SK-N-DZ (cell line): Measurements from ENCODE around the gene CNTRL.
"Not testable (repeated sequence)": the region's sequence is repeated elsewhere in the genome, so short reads cannot be mapped to it uniquely, and the experiment has no call there.

ENCODE experiments used
- DNase-seq: peaks from one replicate; pipeline ENCODE4 v3.0.0-alpha.2; 2015; ENCODE audit warnings: low spot score

CNTRL gene

DNA sequence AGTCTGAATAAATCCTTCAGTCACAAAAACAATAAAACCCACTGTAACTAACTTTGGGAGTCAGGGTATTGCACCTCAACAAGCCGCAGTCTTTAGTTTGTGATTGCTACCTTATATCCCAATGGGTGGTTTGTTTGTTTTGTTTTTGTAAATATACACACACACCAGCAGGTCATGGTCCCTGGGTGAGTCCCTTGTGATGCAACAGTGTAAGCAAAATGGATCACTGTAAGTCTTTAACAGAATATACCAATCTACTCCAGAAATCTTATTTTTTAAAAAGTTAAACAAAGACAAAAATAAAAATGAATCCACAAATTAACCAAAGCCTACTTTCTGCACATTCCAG is 104.6 kb downstream of the CNTRL start:
- DNase-seq = not testable (repeated sequence)

DNA sequence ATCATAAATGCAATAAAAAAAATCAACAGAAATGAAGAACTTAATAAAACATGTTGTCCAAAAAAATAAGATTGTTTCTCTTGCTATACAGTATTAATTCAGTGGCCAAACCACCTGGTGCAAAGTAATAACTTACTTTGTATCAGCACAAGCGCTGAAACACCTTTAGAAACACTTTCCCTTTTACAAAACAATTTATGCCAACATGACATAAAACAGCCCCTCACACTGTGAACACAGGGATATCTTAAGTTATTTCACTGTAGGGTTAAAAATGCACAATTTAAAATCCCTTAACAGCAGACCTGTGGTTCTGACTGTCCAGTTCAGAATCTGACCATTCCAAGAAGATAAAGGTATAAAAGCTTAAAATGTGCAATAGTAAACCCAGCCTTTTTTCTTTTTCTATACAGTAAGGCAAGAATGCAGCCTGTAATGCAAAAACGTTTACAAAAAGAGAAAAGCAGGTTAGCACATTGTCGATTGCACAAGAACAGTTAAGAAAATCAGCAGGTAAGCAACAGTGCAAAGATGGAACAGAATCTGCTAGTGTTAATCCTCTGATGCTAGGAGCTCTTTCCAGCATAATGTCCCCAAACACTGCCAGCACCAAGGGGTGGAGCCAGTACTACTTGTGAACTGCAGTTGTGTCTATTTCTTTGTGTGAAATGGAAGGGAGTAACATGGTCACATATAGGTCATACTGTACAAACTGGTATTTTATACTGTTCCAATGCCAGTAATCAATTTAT is 105.4 kb downstream of the CNTRL start:
- DNase-seq = no peak

DNA sequence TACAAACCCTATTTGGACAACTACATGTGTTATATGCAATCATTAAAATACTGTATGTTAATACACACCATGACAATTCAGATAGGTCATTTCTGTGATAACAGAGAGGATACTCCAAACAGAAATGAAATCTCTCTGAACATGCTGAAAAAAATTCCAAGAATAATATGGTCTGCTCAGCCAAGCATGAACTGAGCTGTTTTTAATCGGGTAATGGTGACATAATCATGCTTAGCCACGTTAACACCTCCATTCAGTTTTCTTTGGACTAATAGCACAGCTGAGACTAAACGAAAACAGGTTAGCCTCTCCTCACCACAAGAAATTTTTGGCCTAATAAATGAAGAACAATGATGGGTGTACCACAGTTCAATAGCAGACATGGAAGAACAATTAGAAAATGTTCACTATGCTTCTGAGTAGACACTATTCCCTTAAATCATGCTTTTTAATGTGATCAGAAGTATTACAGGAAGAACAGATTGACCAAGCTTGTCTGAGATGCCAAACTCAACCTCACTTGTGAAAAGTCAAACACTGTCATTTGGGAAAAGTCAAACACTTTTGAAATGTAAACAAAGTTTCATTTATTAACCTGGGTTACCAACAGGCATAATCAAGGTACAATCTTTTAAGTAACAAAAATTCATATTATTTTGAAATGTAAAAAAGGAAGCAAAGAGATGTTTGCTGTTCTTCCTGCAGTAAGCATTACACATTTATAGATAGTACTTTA is 107.5 kb downstream of the CNTRL start:
- DNase-seq = no peak

DNA sequence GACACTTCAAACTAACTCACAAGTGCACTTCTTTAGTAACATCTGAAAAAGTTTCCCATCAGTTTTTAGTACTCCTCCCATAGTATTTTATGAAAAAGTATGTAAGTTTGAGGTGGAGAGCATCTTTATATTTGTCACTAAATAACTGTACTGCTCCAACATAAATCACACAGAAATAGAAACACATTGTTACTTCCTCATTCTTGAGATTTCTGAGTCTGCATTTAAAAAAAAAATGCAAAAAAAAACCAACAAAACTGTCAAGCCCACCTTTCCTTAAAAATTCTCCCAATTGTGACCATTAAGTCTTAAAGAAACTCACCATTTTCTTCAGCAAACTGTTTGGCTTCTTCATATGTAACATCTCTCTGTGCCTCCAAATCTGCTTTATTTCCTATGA is 108.2 kb downstream of the CNTRL start:
- no peak for DNase-seq

DNA sequence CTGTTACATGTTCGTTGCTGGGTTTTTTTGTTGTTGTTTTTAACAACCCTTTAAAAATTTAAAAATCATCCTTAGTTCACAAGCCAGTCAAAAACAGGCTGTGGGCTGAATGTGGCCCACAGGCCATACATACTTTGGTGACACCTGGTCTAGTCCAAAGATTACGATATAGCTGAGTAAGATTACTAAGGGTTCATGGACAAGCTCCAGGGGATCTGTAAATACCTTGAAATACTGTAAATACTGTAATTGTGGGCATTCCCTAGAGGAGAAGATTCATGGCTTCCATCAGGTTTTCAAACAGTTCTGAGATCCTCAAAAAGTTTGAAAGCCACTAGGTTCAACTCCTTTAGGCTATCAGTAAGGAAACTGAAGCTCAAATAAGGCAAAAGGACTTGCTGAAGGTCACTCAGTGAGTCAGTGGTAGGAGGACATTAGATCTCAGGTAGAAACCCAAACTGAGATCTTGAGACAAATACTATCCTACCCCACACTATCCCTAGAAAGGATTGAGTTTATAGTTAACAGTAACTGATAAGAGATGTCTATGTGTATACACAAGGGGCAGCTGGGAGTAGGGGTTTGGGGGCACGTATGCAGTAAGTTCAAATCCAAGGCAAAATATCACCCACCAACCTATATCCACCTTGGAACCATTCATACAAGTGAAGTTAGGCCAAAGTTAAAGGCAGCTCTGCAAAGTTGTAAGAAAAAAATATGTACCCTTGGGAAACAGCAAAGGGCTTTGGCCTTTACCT is 109.1 kb downstream of the CNTRL start:
- no peak for DNase-seq

DNA sequence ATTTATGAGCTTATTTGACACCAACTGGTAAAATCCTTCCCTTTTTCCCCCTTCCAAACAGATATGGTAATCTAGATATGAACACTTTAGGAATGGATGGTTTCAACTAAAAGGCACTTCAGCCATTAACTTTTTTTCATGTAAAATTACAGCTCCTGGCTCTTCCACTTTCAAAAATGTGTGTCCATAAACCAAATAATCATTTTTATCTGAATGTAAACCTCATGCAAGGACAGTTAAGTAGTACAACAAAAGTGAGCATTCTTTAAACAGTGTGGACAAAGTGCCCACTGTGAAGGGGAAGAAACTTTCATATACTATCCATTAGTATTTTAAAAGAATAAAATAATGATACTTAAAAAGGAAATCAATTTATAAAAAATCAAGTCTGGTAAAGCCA is 109.7 kb downstream of the CNTRL start:
- no peak for DNase-seq

DNA sequence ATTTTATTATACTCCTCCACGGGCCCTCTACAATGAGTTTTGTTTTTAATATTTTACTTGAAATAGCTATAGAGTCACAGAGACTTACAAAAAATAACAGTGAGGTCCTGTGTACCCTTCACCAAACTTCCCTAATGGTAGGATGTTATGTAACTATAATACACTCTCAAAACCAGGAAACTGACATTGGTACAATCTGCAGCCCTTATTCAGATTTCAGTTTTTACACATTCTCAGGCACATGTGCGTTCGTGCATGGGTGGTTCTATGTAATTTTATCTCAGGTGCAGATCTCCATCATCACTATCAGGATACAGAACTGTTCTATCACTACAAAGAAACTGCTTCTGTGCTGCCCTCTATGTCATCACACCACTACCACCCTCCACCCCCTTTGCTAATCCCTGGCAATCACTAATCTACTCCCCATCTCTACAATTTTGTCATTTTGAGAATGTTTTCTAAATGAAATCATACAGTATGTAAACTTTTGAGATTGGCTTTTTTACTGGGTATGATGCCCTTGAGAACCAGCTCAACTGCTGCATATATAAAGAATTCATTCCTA is 110.5 kb downstream of the CNTRL start:
- no peak for DNase-seq

DNA sequence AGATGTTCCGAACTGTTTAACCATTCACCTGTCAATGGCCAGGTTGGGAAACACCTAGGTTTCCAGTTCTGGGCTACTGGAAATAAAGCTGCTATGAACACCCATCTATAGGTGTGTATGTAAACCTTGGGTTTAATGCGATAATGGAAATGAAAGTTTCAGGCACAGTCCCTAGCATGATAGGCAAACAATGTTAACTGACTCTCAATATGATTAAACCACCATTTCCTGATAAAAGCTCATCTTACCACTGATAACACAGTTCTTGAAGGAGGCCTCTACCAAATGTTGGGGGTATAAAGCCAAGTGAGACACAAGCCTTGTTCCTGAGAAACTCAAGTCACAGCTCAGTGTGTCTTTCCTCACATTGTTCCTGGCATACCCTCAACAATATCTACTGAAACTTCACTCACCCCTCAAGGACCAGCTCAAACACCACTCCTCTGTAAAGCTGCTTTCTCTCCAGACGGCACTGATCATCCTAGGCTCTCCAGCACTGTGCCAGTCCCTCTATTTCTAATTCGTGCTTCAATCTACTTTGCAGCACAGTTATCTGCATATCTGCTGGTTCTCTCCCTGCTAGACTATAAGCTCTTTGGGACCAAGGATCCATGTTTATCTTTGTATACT is 111.1 kb downstream of the CNTRL start:
- no peak for DNase-seq

DNA sequence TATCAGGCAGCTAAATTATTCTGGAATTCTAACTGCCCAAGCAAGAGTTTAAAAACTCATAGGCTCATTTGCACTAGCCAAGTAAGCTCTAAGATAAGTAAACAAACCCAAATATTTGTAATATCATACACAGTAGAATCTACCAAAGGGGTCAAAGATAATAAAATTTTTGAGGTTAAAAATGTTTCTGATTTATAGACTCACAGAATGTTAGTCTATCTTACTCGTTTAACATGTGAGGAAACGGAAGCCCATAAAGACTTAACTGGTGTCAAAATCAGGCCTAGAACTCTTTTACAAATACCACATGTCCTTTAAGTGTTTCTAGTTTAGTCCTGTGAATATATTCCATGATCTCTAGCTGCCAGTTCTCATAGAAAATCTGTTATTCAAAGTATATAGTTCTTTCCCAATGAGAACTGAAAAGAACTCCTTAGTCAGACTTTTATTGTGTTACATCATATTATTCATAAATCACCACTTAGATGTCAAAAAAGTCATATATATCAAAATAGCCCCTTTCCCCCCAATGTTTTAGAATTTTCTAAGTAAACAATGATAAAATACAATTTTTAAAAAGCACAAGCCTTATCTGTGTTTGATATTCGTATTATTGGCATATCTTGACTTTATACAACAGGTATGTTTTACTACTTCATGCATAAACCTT is 113.0 kb downstream of the CNTRL start:
- no peak for DNase-seq

DNA sequence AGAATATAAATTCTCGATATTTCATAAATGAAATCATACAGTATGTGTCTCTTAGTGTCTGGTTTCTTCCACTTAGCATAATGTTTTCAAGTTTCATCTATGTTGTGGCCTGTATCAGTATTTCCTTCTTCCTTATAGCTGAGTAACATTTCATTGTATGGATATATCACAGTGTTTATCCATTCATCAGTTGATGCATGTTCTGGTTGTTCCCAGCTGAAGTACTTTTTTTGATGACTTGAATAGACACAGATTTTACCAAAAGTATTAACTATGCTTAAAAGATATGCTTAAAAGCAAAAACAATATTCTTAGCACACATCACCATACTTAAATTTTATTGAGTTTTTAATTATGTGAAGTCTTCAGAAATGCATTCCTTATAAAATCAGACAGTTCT is 114.3 kb downstream of the CNTRL start:
- no peak for DNase-seq

DNA sequence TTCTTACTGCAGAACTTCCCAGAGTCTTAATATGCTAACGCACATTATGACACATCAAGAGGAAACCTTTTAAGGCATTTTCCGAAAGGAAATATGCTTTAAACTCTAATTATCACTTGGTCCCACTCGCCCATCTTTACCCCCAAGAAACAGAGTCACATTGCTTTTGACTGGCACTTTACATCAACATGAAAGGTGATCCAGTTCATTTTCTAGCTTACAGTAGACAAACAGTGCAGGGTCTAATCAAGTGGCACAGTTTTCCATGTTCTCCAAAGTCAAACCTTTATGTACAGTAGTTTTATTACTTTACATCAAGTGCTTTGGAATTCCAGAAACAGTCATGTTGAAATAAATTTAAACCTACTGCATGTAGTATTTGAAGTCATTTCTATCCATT is 114.9 kb downstream of the CNTRL start:
- no peak for DNase-seq

DNA sequence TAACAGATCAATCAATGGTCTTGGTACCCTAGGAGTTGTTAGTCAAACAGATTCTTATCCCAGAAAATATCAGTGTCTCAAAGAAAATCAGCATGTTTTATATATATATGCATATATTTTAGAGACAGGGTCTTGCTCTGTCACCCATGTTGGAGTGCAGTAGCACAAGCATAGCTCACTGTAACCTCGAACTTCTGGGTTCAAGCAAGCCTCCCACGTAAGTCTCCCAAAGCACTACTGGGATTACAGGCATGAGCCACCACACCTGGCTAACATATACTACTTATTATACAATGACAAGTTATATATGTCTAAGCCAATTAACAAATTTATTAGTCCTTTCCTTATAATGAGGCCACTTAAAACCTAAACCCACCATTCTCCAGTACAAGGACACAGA is 116.5 kb downstream of the CNTRL start:
- DNase-seq = no peak

DNA sequence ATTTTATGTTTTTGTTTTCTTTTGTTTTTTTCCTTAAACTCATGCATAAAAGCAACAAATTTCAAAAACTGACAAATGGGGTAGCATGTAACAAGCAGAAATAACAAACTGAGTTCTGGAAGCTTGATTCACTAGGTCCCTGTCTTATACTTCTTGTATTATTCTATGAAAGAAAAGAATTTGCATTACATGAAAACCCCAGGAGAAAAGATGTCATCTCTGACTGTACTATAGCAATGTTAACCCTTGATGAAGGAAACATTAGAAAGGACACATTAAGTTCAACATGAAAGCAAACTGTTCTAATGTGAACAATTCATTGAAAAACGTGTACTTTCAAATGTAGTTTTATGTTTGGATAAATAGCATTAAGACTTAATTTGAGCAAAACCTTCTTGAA is 117.8 kb downstream of the CNTRL start:
- no peak for DNase-seq

DNA sequence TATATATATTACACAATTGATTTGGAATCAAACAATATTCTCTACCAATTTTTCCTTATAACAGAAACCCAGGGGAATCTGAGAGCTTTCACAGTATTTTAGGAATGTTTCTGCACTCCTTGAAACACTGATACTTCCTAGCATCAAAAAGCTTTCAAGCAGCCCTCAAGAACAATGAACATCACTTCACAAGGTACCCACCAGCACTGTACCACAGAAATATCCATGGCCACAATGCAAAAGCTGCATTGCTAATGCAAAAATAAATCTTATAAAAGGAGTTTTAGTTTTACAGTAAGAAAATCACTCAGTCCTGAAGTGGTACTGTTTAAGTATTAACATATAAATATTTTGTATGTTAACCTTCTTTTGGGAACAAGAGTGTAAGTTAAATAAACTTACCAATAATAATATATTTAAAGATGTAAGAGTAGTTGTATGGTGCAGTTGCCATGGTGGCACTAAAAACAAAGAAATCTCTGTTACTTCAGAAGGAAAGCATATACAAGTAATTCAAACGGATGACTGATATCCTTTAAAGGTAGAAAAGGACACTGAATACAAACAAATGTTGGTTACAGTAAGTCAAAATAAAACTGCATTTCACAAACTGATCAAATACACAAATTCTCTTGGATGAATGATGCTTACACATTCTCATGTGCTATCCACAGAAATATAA is 118.3 kb downstream of the CNTRL start:
- no peak for DNase-seq

DNA sequence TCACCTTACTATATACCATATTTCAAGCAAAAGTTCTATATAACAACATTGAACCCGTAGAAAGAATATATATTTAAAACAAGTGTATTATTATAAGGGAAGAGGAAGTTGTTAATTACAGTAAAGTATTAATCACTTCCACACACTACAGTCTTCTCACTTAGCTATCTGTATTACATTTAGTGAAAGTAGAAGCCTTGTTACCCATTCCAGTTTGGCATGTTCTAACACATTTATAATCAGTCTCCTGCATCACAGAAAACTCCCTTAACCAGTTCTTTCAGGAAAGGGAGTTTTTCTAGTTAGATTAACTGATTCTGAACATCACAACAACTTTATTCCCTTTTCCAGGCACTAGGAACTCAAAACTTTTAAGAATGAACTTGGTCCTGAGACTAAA is 120.0 kb downstream of the CNTRL start:
- no peak for DNase-seq

DNA sequence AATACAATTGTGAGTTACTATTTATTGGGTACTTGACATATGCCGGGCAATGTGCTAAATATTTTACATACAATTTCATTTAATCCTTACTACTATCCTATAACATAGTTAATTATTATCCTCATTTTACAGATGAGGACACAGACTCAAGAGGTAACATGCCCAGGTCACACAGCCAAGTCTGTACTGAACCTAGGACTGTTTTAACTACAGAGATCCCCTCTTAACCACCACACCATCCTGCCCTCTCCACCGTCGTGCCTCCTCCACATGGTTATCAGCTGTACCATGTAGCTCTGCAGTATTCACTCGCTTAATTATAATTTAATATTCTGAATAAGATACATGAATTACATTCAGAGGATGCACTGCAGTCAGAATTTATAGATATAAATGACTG is 121.6 kb downstream of the CNTRL start:
- DNase-seq = no peak

DNA sequence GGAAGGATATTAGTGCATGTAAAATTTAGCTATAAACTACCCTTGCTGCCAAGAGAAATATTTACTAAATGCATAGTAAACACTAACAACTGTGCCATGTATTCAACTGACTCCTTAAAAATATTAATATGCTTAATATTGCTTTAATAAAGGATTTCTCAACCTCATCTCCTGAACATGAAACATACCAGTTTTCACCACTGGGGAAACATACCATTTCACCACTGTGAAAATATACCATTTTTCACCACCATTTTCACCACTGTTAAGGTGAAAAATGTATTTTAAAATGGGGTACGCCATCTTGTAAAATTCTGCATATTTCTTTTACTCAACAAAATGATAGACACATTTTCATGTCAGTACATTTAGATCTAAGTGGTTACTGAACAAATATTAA is 122.4 kb downstream of the CNTRL start:
- DNase-seq = no peak

DNA sequence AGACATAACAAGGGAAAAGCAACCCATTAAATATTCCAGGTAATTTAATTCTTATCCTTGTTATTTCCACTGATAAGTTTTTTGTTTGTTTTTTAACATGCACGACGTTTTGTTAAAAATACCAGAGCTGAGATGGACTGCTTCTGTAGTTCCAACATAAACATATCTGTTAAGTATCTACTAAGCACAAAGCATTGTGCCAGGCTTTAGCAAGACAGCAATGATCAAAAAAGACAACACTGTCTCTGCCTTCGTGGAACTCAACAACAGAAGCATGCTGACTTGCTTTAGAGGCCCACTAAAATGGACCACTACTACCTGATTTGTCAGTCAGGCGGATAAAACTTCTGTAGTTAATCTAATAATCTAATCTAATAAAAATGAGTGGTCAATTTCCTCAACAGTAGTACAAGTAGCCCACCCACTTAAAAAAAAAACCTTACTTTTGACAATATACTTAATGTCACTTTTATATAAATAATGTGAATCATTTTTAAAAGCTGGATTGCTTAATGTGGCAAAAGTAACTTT is 123.8 kb downstream of the CNTRL start:
- no peak for DNase-seq

DNA sequence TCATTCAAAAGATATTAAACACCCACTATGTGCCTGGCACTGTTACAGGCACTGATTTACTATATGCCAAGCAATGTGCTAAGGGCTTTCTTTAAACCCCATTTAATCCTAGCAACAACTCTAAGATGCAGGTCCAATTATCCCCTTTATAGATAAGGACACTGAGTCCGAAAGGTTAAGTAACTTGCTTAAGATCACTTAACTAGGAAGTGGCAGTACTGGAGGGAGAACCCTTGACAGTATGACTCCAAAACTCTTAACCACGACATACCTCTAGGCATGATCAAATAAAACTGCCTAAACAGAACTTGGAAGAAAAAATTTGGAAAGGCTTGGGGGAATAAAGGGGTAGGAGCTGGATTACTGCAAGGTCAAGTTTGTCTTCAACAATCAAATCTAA is 125.2 kb downstream of the CNTRL start:
- DNase-seq = no peak

DNA sequence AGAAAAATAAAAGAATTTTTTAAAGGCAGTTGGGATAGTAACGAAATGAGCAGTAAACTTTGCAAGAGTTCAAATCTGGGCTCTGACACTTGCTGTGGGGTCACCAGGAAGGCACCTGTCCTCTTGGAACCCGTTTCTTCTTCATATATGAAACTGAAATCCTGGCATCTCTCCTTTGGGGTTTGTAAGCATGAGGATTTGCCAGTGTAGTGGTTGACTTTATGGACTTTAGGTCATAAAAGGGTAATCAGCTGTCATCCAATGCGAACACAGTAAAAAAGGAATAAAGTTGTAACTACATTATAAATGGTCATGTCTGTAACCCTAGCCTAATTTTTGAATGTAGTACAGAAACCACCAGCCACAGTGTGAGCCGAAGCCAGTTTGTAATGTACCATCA is 125.6 kb downstream of the CNTRL start:
- DNase-seq = no peak
